Stimulated activated CD4-positive, alpha-beta T cell treated with anti-CD3 and anti-CD28 coated beads, Interleukin-15, amount 100 ng/mL, for 24 hours (primary cell): ENCODE data around the gene ZNF521.
"Not testable (repeated sequence)": the region's sequence is repeated elsewhere in the genome, so short reads cannot be mapped to it uniquely, and the experiment has no call there.

Experiments used
- DNase-seq: peaks from one replicate; pipeline ENCODE4 v3.0.0-alpha.2; 2020

The ZNF521 gene

DNA sequence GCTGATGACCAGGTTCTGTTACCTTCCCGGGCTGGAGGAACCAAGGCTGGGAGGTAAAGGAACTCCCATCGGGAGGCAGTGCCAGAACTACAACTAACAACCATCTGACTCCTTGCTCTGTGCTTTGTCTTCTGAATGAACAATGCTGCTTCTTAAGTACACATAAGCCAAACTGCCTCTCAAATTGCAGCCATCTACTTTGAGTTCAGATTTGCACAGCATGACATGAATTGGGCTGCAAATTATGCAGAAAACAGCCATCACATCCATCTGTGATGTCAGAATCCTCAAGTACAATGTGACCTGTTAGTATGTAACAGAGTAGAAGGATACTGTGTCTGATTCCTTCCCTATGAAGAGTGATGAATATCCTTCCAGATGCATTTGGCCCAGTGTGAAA, 290.6 kb downstream of the ZNF521 start:
- DNase-seq: no peak

DNA sequence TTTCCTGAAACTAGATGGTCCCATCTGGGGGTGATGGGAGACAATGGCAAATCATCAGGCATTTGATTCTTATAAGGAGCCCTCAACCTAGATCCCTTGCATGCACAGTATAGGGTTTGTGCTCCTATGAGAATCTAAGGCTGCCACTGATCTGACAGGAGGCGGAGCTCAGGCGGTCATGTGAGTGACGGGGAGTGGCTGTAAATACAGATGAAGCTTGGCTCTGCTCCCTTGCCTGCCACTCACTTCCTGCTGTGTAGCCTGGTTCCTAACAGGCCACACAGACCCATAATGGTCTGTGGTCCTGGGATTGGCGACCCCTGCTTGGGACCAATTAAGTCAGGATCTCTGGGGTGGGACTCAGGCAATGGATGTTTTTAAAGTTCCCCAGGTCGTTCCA, 293.4 kb downstream of the ZNF521 start:
- DNase-seq: no peak

DNA sequence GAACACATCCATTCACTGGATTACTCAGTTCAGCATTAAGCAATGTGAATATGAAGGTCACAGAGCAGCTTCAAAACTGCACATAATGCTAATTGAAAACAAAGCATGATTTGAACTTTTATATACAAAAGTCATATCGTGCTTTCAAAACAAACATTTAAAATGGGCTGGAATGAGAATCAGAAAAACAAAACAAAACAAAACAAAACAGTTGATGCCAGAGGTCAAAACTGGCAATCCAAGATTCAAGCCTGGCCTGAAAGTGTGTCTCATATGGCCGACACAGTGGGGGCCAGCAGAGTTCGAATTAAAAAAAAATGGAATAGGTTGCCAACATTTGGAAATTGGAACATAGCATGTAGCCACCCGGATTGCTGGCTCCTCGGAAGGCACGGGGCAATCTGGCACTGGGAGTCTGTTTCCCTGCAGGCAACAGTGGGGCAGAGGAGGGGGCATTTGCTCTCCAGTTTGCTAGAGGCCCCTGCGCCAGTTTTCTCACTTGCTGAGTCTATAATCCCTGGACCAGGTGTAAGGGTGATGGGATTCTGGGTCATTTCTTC, 294.4 kb downstream of the ZNF521 start:
- DNase-seq: no peak

- no peak for DNase-seq
These were observed 295.5 kb downstream of the ZNF521 start for GRCh38 chr18:25056429-25056828.

- DNase-seq: no peak
These were observed 296.9 kb downstream of the ZNF521 start for GRCh38 chr18:25055076-25055475.

DNA sequence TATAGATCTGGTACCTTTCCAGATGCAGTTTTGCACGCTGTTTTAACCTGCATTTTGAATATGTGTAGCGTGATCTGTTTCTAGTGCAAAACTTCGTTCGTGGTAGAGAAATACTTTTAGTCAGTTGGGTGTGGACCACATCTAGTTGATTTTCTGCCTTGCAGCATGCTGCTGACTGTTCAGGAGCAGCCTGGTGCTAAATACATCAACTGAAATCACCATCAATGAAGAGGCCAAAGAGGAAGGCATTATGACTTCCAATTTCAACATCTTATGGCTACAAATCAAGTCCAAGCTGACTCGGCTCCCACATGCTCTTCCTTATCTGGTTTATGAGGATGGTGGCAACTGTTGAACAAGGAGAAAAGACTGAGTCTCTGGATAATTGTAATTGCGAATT, 298.5 kb downstream of the ZNF521 start:
- no peak for DNase-seq

DNA sequence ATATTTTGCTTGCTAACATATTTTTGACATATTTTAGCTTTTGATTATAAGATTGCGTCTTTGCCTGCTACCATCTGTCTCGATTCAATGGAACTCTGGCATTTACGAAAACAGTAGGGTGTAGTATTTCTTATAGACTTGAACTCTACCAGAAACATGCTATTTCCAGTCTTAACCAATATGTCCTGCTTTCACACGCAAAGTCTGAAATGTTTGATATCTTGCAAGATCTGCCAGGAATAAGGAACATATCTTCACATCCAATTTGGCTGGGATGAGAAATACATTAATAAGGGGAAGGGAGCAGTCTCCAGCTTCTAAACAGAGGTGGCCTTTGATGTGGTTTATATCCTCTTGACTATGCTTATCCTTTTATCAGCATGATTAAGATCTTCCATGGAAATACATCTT, 299.4 kb downstream of the ZNF521 start:
- no peak for DNase-seq

GRCh38 chr18:25050605-25051004, 301.4 kb downstream of the ZNF521 start:
- DNase-seq: no peak

DNA sequence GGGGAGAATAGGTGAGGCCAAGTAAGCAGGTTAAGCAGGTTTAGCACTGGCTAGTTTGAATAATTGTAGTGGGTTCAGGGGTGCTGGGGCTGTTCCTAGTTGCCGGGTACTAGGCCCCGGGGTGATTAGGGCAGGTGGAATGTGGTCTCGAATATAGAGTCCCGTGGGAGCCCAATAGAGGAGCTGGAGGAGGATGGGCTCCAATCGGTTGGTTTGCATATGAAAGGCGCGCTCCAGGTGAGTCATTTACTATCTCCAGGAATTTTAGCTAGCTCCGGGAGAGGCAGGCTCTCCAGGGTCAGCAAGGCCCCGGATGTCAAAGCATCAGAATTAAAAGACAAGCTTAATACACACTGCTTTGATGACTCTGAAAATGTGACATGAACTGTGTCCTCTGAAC, 304.0 kb downstream of the ZNF521 start:
- no peak for DNase-seq

GRCh38 chr18:25047421-25047820, 304.5 kb downstream of the ZNF521 start:
- DNase-seq: no peak

DNA sequence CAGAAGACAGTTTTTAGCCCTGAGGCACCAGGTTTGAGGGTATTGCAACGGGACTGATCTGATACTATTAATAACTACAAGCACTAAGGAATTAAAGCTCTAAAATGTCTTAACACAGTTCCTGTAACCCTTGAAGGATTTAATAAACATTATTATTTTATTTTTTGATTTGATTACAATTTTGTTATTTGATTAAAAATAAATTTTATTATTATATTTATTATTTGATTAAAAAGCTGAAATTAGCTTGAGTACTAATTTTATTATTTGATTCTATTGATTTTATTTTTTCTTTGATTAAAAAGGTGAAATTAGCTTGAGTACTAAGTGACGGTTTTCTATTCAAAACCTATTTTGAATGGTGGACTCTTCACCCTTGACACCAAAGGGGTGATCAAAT, 307.3 kb downstream of the ZNF521 start:
- no peak for DNase-seq

GRCh38 chr18:25043104-25043503, 308.9 kb downstream of the ZNF521 start:
- DNase-seq: no peak

- DNase-seq: no peak
These were observed 309.3 kb downstream of the ZNF521 start for GRCh38 chr18:25042641-25043051.

- DNase-seq: no peak
These were observed 312.2 kb downstream of the ZNF521 start for GRCh38 chr18:25039781-25040180.

DNA sequence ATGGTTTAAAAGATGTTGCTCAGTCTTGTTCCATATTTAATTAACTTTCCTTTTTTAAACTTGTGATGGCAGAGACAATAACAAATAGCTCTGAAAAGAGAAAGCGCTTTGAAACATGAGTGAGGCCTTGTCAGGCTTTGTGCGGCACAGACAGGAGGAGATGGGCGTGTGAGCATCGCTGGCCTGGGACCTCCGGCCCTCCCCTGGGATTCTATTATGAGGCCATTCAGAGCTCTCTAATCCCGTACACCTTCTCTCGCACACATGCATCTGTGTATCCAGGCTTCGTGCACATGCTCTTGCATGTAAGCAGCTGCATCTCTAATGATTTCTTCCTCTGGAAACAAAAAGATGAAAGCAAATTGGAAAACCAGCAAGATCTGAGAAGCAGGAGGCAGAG, 313.7 kb downstream of the ZNF521 start:
- no peak for DNase-seq

GRCh38 chr18:25033747-25034471, 318.1 kb downstream of the ZNF521 start:
- no peak for DNase-seq

GRCh38 chr18:25033175-25033574, 318.8 kb downstream of the ZNF521 start:
- not testable (repeated sequence) for DNase-seq

DNA sequence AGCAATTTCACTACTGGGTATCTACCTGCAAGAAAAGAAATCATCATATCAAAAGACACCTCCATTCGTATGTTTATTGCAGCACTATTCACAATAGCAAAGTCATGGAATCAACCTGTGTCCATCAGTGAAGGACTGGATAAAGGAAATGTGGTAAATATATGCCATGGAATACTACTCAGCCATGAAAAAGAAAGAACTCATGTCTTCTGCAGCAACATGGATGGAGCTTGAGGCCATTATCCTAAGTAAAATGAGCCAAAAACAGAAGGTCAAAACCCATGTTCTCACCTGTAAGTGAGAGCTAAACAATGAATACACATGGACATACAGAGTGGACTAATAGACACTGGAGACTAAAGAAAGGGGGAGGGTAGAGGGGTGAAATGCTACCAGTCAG, 322.2 kb downstream of the ZNF521 start:
- no peak for DNase-seq

- no peak for DNase-seq
These were observed 332.0 kb downstream of the ZNF521 start for GRCh38 chr18:25019931-25020330.

GRCh38 chr18:25019086-25019860, 332.7 kb downstream of the ZNF521 start:
- DNase-seq: no peak

GRCh38 chr18:25016666-25017065, 335.3 kb downstream of the ZNF521 start:
- no peak for DNase-seq

DNA sequence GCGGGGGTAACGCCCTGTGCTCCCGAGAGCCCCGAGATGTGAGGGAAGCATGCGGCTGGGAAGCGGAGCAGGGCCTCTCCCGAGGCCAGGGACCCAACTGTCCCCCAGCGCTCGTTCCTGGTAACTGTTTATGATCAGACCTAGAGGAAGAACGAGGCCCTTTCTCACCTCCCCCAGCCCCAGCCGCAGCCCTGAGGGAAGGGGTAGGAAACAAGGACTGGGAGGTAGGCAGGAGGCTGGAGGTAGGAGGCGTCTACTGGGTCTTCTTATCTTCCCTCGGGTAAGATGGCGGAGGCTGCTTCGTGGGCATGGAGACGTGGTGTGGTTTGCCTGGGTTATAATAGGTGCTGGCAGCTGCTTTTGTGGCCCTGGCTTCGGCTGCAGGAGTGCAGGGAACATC, 335.8 kb downstream of the ZNF521 start:
- no peak for DNase-seq
